SH-SY5Y (cell line): ENCODE data around the gene POU6F1.

Experiments
- GATA2 ChIP-seq: IDR thresholded peaks from 2 replicates; pipeline ENCODE4 v1.6.1; 2011; ENCODE audit warnings: mild to moderate bottlenecking, low read depth, low read length
- GATA3 ChIP-seq: IDR thresholded peaks from 2 replicates; pipeline ENCODE4 v1.6.1; 2011; ENCODE audit warnings: low read depth, mild to moderate bottlenecking, low read length, moderate library complexity

GRCh38 chr12:51209259-51209658, 8.6 kb downstream of the POU6F1 start:
- TF ChIP-seq GATA2: no peak
- TF ChIP-seq GATA3: no peak
